Measurements from ENCODE around the gene SCN1A.
A peak's percentile ranks its signal among the peaks of the same experiment; 100 is the strongest.

The SCN1A gene

DNA sequence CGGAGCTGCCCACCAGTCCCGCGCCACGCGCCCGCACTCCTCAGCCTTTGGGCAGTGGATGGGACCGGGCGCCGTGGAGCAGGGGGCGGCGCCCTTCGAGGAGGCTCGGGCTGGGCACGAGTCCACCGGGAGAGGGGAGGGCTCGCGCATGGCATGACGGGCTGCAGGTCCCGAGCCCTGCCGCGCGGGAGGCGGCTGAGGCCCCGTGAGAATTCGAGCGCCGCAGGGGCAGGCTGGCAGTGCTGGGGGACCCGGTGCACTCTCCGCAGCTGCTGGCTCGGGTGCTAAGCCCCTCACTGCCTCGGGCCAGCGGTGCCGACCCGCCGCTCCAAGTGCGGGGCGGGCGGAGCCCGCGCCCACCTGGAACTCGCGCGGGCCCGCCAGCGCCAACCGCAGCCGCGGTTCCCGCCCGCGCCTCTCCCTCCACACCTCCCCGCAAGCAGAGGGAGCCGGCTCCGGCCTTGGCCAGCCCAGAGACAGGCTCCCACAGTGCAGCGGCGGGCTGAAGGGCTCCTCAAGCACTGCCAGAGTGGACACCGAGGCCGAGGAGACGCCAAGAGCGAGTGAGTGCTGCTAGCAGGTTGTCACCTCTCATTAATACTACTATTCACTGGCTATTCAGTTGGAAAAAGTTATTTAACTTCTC lies 170.7 kb downstream of the SCN1A start:
- TF ChIP-seq CTCF (conservative IDR thresholded peaks at IDR 0.05; ENCODE audit: low read length) (no peak), EZH2phosphoT487 (IDR thresholded peaks at IDR 0.05; ENCODE audit: borderline replicate concordance) (no peak)
- no peak overlapping the region for H3K9ac ChIP-seq (ENCODE audit: low read depth, low read length, poor library complexity, severe bottlenecking)

GRCh38 chr2:165953655-165954606 lies 173.9 kb downstream of the SCN1A start, which contains the start of gene TTC21B:
Gene TTC21B (minus strand): TSS chr2:165953776. CDS start chr2:165953705, 71 bp downstream.
- H4K20me1 ChIP-seq (ENCODE audit: insufficient read depth, low read length, poor library complexity, severe bottlenecking) = peaks cover 28% of the 10 kb centered on the region
- H3K4me1 ChIP-seq (ENCODE audit: insufficient read depth, low read length, poor library complexity, severe bottlenecking) = peaks cover 45% of the 10 kb centered on the region
- no peaks in the 10 kb centered on the region for H3K36me3 ChIP-seq (ENCODE audit: insufficient read depth, low read length)
- H3K79me2 ChIP-seq (ENCODE audit: insufficient read depth, low read length) = peaks cover 45% of the 10 kb centered on the region
- H3F3A ChIP-seq (ENCODE audit: low read depth) = no peaks in the 10 kb centered on the region
- TF ChIP-seq EZH2phosphoT487 (IDR thresholded peaks at IDR 0.05; ENCODE audit: borderline replicate concordance) (no peak), CTCF (conservative IDR thresholded peaks at IDR 0.05; ENCODE audit: low read length) (peak; percentile 79)
- H3K27me3 ChIP-seq (ENCODE audit: insufficient read depth, low read length, poor library complexity, severe bottlenecking) = no peaks in the 10 kb centered on the region
- no peaks in the 10 kb centered on the region for H3K9me2 ChIP-seq (replicated peaks; ENCODE audit: low read depth, low read length)
- H3K9ac ChIP-seq (ENCODE audit: low read depth, low read length, poor library complexity, severe bottlenecking) = peak within 1 kb of the TSS; percentile 94
- peak within 1 kb of the TSS; percentile 90 for H2AFZ ChIP-seq (ENCODE audit: low read length)
- peak within 1 kb of the TSS; percentile 93 for H3K4me3 ChIP-seq (ENCODE audit: low read length, poor library complexity, severe bottlenecking)
- no peaks in the 10 kb centered on the region for H3K9me3 ChIP-seq (ENCODE audit: insufficient read depth, low read depth, low read length)
- peak within 1 kb of the TSS; percentile 86 for H3K4me2 ChIP-seq (ENCODE audit: low read depth, low read length, poor library complexity, severe bottlenecking)

More for the DNA sequence above, 170.7 kb downstream of the SCN1A start:
- Histone ChIP-seq H3K79me2 (ENCODE audit: insufficient read depth, low read length) (peaks cover 13% of the 10 kb centered on the region), H3K9me2 (replicated peaks; ENCODE audit: low read depth, low read length) (no peaks in the 10 kb centered on the region), H3K27me3 (ENCODE audit: insufficient read depth, low read length, poor library complexity, severe bottlenecking) (no peaks in the 10 kb centered on the region), H3F3A (ENCODE audit: low read depth) (no peaks in the 10 kb centered on the region), H3K9me3 (ENCODE audit: insufficient read depth, low read depth, low read length) (no peaks in the 10 kb centered on the region), H4K20me1 (ENCODE audit: insufficient read depth, low read length, poor library complexity, severe bottlenecking) (peaks cover 4% of the 10 kb centered on the region), H3K36me3 (ENCODE audit: insufficient read depth, low read length) (no peaks in the 10 kb centered on the region), H3K4me3 (ENCODE audit: low read length, poor library complexity, severe bottlenecking) (no peak overlapping the region), H3K4me1 (ENCODE audit: insufficient read depth, low read length, poor library complexity, severe bottlenecking) (peaks cover 16% of the 10 kb centered on the region), H3K4me2 (ENCODE audit: low read depth, low read length, poor library complexity, severe bottlenecking) (no peak overlapping the region), H2AFZ (ENCODE audit: low read length) (no peak overlapping the region)

DNA sequence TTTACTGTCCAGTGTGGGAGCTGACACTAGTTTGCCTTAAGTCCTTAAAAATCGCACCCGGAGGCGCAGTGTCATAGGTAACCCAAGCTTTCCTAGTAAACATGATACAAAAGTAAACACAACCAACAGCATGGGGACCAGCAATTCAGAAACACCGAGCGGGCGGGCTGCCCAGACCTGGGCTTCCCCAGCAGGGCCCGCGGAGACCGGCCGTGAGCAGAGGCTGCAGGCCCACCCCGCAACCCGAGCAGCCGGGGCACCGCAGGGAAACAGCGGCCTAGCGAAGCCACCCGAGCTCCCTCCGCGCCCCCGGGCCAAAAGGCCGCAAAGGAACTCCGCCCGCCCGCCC lies 174.5 kb downstream of the SCN1A start:
- H2AFZ ChIP-seq (ENCODE audit: low read length) = peak overlapping the region; percentile 48; the same call in 1 of the 2 replicates
- TF ChIP-seq EZH2phosphoT487 (IDR thresholded peaks at IDR 0.05; ENCODE audit: borderline replicate concordance) = no peak
- TF ChIP-seq CTCF (conservative IDR thresholded peaks at IDR 0.05; ENCODE audit: low read length) = no peak
- H3K79me2 ChIP-seq (ENCODE audit: insufficient read depth, low read length) = peaks cover 51% of the 10 kb centered on the region
- H3K9me3 ChIP-seq (ENCODE audit: insufficient read depth, low read depth, low read length) = no peaks in the 10 kb centered on the region
- H3K36me3 ChIP-seq (ENCODE audit: insufficient read depth, low read length) = no peaks in the 10 kb centered on the region
- H4K20me1 ChIP-seq (ENCODE audit: insufficient read depth, low read length, poor library complexity, severe bottlenecking) = peaks cover 28% of the 10 kb centered on the region
- H3K27me3 ChIP-seq (ENCODE audit: insufficient read depth, low read length, poor library complexity, severe bottlenecking) = no peaks in the 10 kb centered on the region
- H3F3A ChIP-seq (ENCODE audit: low read depth) = no peaks in the 10 kb centered on the region
- H3K9me2 ChIP-seq (replicated peaks; ENCODE audit: low read depth, low read length) = no peaks in the 10 kb centered on the region
- H3K4me1 ChIP-seq (ENCODE audit: insufficient read depth, low read length, poor library complexity, severe bottlenecking) = peaks cover 52% of the 10 kb centered on the region
- H3K4me3 ChIP-seq (ENCODE audit: low read length, poor library complexity, severe bottlenecking) = peak overlapping the region; percentile 93
- H3K4me2 ChIP-seq (ENCODE audit: low read depth, low read length, poor library complexity, severe bottlenecking) = peak overlapping the region; percentile 86
- peak overlapping the region; percentile 94 for H3K9ac ChIP-seq (ENCODE audit: low read depth, low read length, poor library complexity, severe bottlenecking)

All from Loucy (cell line).